Activated B cell treated with CpG ODN at 0.5 μM for 24 hours (primary cell): ENCODE results near the gene TOMM20. TPM values are rescaled to one million over a fixed set of nuclear protein-coding genes. Genes with fewer than 3 reads are reported as not detected.

Experiments used
- ATAC-seq: fragments of 200-7000 bp; cut with Tn5 transposase; one replicate; pipeline ENCODE4 v1.10.0; 2021; ENCODE audit warnings: low read depth, mild to moderate bottlenecking, moderate library complexity
- CTCF ChIA-PET: fragments of 350-600 bp; sonication (Branson Sonifier 250); formaldehyde crosslinking; loops from one replicate; lab custom pipeline; 2021; ENCODE audit warnings: antibody characterized with exemption; lab: Charles Lee
- POLR2A ChIA-PET: fragments of 350-600 bp; sonication (Branson Sonifier 250); formaldehyde crosslinking; loops from one replicate; lab custom pipeline; 2021; ENCODE audit warnings: antibody characterized with exemption; lab: Charles Lee
- DNase-seq: peaks from one replicate; pipeline ENCODE4 v3.0.0; 2022
- H3K27ac Mint-ChIP-seq: one replicate; pipeline ENCODE4 v1.8.0; 2020; ENCODE audit warnings: mixed read lengths
- H3K27me3 Mint-ChIP-seq: one replicate; pipeline ENCODE4 v1.8.0; 2021; ENCODE audit warnings: mixed read lengths
- H3K36me3 Mint-ChIP-seq: one replicate; pipeline ENCODE4 v1.8.0; 2021; ENCODE audit warnings: low read depth, mixed read lengths
- H3K4me1 Mint-ChIP-seq: one replicate; pipeline ENCODE4 v1.8.0; 2021; ENCODE audit warnings: mixed read lengths
- H3K4me3 Mint-ChIP-seq: one replicate; pipeline ENCODE4 v1.8.0; 2020; ENCODE audit warnings: mild to moderate bottlenecking, mixed read lengths
- H3K9me3 Mint-ChIP-seq: one replicate; pipeline ENCODE4 v1.8.0; 2020; ENCODE audit warnings: mixed read lengths
- CTCF ChIP-seq: fragments of 200-600 bp; IDR thresholded peaks from one replicate; pipeline ENCODE4 v1.8.0; 2022; ENCODE audit warnings: antibody characterized with exemption, mild to moderate bottlenecking
- intact Hi-C: fragments of 100-400 bp; cut with micrococcal nuclease; formaldehyde crosslinking; loops from one replicate; pipeline ENCODE4 v1.15.1; 2024
- total RNA-seq: library from RNA; stranded (reverse); gene quantifications from 2 replicates; pipeline ENCODE4 v1.2.3, GENCODE V29; 2022

Gene TOMM20
- total RNA-seq, 1 donor from 2014 or later = 80.6 TPM

DNA sequence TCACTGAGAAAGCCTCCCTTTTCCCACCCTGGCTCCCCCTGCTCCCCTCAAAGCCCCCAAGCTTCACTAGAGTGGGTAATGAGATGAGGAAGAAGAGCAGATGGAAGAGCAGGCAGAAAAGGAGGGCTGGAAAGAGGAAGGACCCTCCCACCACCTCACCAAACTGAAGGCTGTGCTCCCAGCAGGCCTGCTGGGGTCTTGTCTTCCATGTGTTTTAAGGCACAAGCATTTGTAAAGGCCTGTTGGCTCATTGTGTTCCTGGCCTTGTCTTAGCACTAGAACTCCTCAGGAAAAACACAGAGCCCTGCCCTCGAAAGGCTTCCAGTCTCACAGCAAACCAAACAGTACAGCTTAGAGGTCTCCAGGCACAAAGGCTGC lies 51.5 kb downstream of the TOMM20 start:
- POLR2A ChIA-PET = interaction anchor here (0.7 to 7.5 kb wide), 8 partner anchors 28 to 466 kb away, joined by 3 to 120 read pairs (median 5); partner anchors contain the start of gene IRF2BP2
- intact Hi-C loops = no loop called here
- H3K27ac Mint-ChIP-seq = peak overlapping the region; percentile 1

GRCh38 chr1:235076504-235077162 lies 52.0 kb downstream of the TOMM20 start:
- Mint-ChIP-seq H3K36me3 (no peaks in the 10 kb centered on the region), H3K4me1 (peaks cover 41% of the 10 kb centered on the region), H3K9me3 (no peaks in the 10 kb centered on the region), H3K27me3 (no peaks in the 10 kb centered on the region), H3K27ac (peak overlapping the region; percentile 19), H3K4me3 (no peak overlapping the region)
- ATAC-seq = no peak
- intact Hi-C loops = no loop called here
- ChIA-PET POLR2A (interaction anchor here (2.1 to 7.5 kb wide), 4 partner anchors 28 to 465 kb away, joined by 11 to 120 read pairs (median 45); partner anchors contain the start of gene IRF2BP2), CTCF (no interaction called here)
- no peak for DNase-seq
- no peak for TF ChIP-seq CTCF

More for the DNA sequence above, 51.5 kb downstream of the TOMM20 start:
- ATAC-seq (no peak), DNase-seq (no peak)
- Mint-ChIP-seq H3K27me3 (no peaks in the 10 kb centered on the region), H3K36me3 (no peaks in the 10 kb centered on the region), H3K4me1 (peaks cover 41% of the 10 kb centered on the region), H3K9me3 (no peaks in the 10 kb centered on the region), H3K4me3 (no peak overlapping the region)
- no peak for TF ChIP-seq CTCF
- CTCF ChIA-PET = no interaction called here

- POLR2A ChIA-PET = interaction anchor here (0.7 to 6.0 kb wide), 17 partner anchors 8 to 475 kb away, joined by 3 to 54 read pairs (median 5); no protein-coding TSS in a partner anchor
- DNase-seq (no peak), ATAC-seq (no peak)
- no peak for TF ChIP-seq CTCF
- H3K27me3 Mint-ChIP-seq = no peaks in the 10 kb centered on the region
- H3K27ac Mint-ChIP-seq = peak overlapping the region; percentile 95
- peaks cover 37% of the 10 kb centered on the region for H3K4me1 Mint-ChIP-seq
- peak overlapping the region; percentile 75 for H3K4me3 Mint-ChIP-seq
- H3K36me3 Mint-ChIP-seq = no peaks in the 10 kb centered on the region
- intact Hi-C loops = loop anchor here (1.0 to 2.0 kb wide), 7 partner anchors 28 to 463 kb away; no protein-coding TSS in a partner anchor
- no peaks in the 10 kb centered on the region for H3K9me3 Mint-ChIP-seq
- CTCF ChIA-PET = interaction anchor here (0.7 to 0.8 kb wide), 2 partner anchors 27 to 576 kb away, joined by 3 to 5 read pairs; no protein-coding TSS in a partner anchor
These were observed 52.8 kb downstream of the TOMM20 start for GRCh38 chr1:235075777-235076308.

- peaks cover 37% of the 10 kb centered on the region for H3K4me1 Mint-ChIP-seq
- intact Hi-C loops = loop anchor here (1.0 to 2.0 kb wide), 7 partner anchors 27 to 462 kb away; no protein-coding TSS in a partner anchor
- ATAC-seq = peak; percentile 76
- H3K27ac Mint-ChIP-seq = peak overlapping the region; percentile 95
- no peaks in the 10 kb centered on the region for H3K9me3 Mint-ChIP-seq
- H3K36me3 Mint-ChIP-seq = no peaks in the 10 kb centered on the region
- H3K4me3 Mint-ChIP-seq = peak overlapping the region; percentile 75
- peak; percentile 54 for DNase-seq
- CTCF ChIA-PET = interaction anchor here (0.7 to 1.1 kb wide), 3 partner anchors 10 to 576 kb away, joined by 3 to 5 read pairs (median 3); no protein-coding TSS in a partner anchor
- H3K27me3 Mint-ChIP-seq = no peaks in the 10 kb centered on the region
- no peak for TF ChIP-seq CTCF
- POLR2A ChIA-PET = interaction anchor here (0.6 to 6.0 kb wide), 20 partner anchors 9 to 553 kb away, joined by 3 to 54 read pairs (median 4); partner anchors contain the start of gene IRF2BP2
These were observed 53.4 kb downstream of the TOMM20 start for GRCh38 chr1:235075048-235075776.
